Fibroblast of pulmonary artery (primary cell): Measurements from ENCODE around the gene R3HDM2.
"Not testable (repeated sequence)": the region's sequence is repeated elsewhere in the genome, so short reads cannot be mapped to it uniquely, and the experiment has no call there.

Source experiments
- DNase-seq: peaks from one replicate; pipeline ENCODE4 v3.0.0-alpha.2; 2010; ENCODE audit warnings: low read depth
- H3K4me3 ChIP-seq: replicated peaks from 2 replicates; pipeline ENCODE4 v1.5.1; 2011; ENCODE audit warnings: low read depth, mild to moderate bottlenecking, control low read depth, low read length, moderate library complexity
- TF ChIP-seq, protein P1 (sequence below): IDR thresholded peaks from 2 replicates; pipeline ENCODE4 v1.5.1; 2011; ENCODE audit warnings: mild to moderate bottlenecking, control low read depth, low read length, inconsistent platforms; ENCODE audit errors: missing control alignments

R3HDM2 gene

DNA sequence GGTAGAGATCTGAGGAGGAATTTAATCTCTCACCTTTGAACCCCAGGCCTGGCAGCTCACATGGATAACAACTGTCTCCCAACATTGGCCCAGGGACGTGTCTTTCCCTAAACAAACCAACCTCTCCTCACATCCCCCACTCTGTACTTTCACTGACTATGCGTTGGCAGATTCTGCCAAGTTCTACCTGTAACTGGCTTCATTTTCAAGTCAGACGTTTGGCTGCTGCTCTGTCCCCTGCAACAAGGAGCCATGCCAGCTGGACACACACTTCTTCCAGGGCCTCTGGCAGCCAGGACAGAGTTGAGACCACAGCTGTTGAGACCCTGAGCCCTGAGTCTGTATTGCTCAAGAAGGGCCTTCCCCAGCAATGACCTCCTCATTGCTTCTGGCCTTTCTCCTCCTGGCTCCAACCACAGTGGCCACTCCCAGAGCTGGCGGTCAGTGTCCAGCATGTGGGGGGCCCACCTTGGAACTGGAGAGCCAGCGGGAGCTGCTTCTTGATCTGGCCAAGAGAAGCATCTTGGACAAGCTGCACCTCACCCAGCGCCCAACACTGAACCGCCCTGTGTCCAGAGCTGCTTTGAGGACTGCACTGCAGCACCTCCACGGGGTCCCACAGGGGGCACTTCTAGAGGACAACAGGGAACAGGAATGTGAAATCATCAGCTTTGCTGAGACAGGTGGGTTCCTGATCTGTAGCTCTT is 3.8 kb upstream of the R3HDM2 start, which contains the start of gene INHBC:
Gene INHBC, plus strand, starts transcription at position 268 of the 707 bp plus-strand sequence. Its CDS starts 103 bp downstream, at position 371.
- H3K4me3 ChIP-seq, result no peak within 1 kb of the TSS
- no peak for DNase-seq
- TF ChIP-seq, protein P1, sequence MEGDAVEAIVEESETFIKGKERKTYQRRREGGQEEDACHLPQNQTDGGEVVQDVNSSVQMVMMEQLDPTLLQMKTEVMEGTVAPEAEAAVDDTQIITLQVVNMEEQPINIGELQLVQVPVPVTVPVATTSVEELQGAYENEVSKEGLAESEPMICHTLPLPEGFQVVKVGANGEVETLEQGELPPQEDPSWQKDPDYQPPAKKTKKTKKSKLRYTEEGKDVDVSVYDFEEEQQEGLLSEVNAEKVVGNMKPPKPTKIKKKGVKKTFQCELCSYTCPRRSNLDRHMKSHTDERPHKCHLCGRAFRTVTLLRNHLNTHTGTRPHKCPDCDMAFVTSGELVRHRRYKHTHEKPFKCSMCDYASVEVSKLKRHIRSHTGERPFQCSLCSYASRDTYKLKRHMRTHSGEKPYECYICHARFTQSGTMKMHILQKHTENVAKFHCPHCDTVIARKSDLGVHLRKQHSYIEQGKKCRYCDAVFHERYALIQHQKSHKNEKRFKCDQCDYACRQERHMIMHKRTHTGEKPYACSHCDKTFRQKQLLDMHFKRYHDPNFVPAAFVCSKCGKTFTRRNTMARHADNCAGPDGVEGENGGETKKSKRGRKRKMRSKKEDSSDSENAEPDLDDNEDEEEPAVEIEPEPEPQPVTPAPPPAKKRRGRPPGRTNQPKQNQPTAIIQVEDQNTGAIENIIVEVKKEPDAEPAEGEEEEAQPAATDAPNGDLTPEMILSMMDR, result no peak

DNA sequence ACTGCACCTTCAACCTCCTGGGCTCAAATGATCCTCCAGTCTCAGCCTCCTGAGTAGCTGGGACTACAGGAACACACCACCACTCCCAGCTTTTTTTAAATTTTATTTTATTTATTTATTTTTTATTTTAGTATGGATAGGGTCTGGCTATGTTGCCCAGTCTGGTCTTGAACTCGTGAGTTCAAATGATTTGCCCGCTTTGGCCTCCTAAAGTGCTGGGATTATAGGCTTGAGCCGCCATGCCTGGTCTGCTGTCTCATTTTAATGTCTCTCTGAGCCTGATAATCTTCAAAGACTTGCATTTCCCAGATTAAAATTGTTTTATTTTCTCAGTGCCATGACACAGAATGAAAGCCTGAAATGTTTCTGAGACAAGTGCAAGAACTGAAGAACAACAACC is 2.5 kb upstream of the R3HDM2 start:
- no peak for DNase-seq
- TF ChIP-seq, protein P1, result no peak
- no peak overlapping the region for H3K4me3 ChIP-seq

DNA sequence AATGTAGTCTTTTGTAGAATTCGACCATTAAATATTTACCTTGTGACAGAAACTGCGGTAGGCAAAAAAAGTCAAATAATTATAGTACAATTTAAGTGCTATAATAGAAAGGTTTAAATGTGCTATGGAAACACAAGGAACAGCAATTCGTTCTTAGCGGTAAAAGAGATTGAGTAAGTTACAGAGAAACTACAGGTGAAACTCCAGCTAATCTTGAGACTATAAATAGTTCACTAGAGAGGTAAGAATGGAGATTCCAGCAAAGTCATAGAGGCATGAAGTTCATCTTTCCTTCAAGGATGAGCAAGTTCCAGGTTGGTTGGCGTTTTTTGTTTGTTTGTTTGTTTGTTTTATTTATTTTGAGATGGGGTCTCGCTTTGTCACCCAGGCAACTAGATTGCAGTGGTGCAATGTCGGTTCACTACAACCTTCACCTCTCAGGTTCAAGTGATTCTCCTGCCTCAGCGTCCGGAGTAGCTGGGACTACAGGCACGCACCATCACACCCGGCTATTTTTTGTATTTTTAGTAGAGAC is 878 bp upstream of the R3HDM2 start:
- H3K4me3 ChIP-seq, result peak overlapping the region; percentile 75

DNA sequence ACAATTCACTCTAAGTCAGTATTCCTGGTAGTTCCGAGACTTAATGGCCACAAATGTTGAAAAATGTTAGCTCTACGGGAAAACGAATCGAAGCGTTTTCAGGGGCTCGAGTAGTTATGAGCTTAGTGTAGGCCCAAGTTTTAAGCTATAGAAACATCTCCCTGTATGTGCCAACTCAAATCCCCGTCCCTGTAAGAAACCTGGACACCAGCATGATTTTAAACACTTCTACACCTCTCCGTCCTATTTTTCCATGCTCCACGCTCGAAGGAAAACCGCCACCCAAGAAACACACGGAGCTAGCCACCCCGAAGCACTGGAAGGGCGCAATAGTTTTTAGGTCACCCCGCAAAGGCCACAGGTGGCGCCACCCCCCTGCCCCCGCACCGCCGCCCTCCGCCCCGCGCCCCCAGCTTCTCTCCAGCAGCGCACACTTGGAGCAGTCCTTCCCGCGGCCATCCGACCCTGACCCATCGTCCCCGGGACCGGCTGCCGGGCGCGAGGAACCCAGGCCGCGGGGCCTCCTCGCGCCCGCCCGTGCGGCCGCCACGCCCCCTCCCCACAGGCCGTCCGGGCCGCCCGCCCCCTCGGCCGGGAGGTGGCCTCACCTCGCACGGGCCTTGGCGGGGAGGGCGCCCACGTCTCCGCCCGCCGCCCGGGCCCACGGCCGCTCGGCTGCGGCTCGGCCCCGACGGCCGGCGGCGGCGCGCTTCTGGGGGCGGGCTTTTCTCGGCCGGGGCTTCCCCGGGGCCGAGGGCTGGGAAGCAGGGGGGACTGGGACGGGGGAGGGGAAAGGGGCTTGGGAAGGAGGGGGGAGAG is 522 bp downstream of the R3HDM2 start:
- TF ChIP-seq, protein P1, result no peak
- peak overlapping the region; percentile 75 for H3K4me3 ChIP-seq
- peak; percentile 33 for DNase-seq

More for the DNA sequence above, 878 bp upstream of the R3HDM2 start:
- DNase-seq, result no peak
- TF ChIP-seq, protein P1, result no peak

DNA sequence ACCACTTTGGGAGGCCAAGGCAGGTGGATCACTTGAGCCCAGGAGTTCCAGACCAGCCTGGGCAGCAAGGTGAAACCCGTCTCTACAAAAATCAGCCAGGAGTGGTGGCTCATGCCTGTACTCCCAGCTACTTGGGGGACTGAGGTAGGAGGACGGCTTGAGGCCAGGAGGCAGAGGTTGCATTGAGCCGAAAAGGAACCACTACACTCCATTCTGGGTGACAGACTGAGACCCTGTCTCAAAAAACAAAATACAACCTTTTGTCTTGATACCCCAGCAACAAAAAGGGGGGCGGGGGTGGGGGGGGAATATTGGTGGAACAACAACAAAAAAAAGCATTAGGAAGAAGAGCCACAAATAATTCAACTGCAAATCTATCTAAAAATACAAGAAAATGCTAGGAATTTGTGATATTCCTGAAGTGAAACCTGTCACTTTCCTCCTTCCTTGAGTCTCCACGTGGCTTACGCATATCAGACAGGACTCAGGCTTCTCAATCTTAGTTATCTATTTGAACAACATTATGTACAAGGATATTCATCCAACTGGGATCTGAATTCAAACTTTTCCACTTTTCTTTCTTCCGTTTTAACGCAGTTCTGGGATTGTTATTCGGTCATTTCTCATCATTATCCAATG is 1.3 kb downstream of the R3HDM2 start:
- TF ChIP-seq, protein P1, result no peak
- peak overlapping the region; percentile 75 for H3K4me3 ChIP-seq
- DNase-seq, result no peak

DNA sequence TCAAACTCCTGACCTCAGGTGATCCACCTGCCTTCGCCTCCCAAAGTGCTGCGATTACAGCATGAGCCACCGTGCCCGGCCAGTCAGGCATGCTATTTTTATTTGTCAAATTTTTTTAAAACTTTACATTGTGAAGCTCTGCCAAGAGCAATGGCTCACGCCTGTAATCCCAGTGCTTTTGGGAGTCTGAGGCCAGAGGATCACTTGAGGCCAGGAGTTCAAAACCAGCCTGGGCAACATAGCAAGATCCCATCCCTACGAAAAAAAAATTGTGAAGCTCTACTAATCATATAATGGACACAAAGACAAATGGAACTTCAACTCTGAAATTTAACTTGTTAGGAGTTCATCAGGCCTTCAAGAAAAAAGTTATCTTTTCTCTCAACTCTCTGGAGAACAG is 1.9 kb downstream of the R3HDM2 start:
- TF ChIP-seq, protein P1, result no peak
- no peak for DNase-seq
- H3K4me3 ChIP-seq, result no peak overlapping the region

DNA sequence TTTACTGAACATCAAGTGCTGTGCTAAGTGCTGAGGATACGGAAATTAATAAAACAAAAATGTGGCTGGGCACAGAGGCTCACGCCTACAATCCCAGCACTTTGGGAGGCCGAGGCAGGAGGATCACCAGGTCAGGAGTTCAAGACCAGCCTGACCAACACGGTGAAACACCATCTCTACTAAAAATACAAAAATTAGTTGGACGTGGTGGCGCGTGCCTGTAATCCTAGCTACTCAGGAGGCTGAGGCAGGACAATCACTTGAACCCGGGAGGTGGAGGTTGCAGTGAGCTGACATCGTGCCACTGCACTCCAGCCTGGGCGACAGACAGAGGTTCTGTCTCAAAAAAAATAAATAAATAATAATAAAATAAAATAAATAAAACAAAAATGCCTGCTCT is 3.9 kb downstream of the R3HDM2 start:
- DNase-seq, H3K4me3 ChIP-seq: not testable (repeated sequence)
